HUES64 (cell line): ENCODE measurements around the gene TMPRSS4.

Experiments
- H3K27ac ChIP-seq: 2 replicates; pipeline ENCODE4 v1.7.0; 2013; ENCODE audit warnings: low read depth, low read length, inconsistent platforms
- H3K27me3 ChIP-seq: 2 replicates; pipeline ENCODE4 v1.6.1; 2013; ENCODE audit warnings: mild to moderate bottlenecking, low read length; ENCODE audit not compliant: insufficient read depth
- H3K36me3 ChIP-seq: 2 replicates; pipeline ENCODE4 v1.6.1; 2013; ENCODE audit warnings: mild to moderate bottlenecking, low read length; ENCODE audit not compliant: insufficient read depth
- H3K4me1 ChIP-seq: 2 replicates; pipeline ENCODE4 v1.6.1; 2013; ENCODE audit warnings: mild to moderate bottlenecking, low read length, moderate library complexity; ENCODE audit not compliant: insufficient read depth
- H3K4me3 ChIP-seq: 2 replicates; pipeline ENCODE4 v1.5.1; 2013; ENCODE audit warnings: mild to moderate bottlenecking, low read length, moderate library complexity
- H3K9ac ChIP-seq: 2 replicates; pipeline ENCODE4 v1.6.1; 2013; ENCODE audit warnings: mild to moderate bottlenecking, low read depth, low read length
- H3K9me3 ChIP-seq: 2 replicates; pipeline ENCODE4 v1.6.1; 2013; ENCODE audit warnings: low read depth, low read length; ENCODE audit not compliant: insufficient read depth
- WGBS: fragments of 150-250, 120-280 bp; methylation state at CpG from one replicate; pipeline ENCODE4 v1.1.7; 2013; ENCODE audit warnings: missing lambda C conversion rate; 5-methylcytosine and 5-hydroxymethylcytosine counted together

TMPRSS4 gene

GRCh38 chr11:118067006-118067405 is 9.9 kb upstream of the TMPRSS4 start:
- no peaks in the 10 kb centered on the region for H3K9me3 ChIP-seq
- no peaks in the 10 kb centered on the region for H3K27me3 ChIP-seq
- H3K4me1 ChIP-seq: no peaks in the 10 kb centered on the region
- 92% methylated on average over 8 of the region's 8 CpGs for WGBS
- no peaks in the 10 kb centered on the region for H3K36me3 ChIP-seq
- no peak overlapping the region for H3K9ac ChIP-seq
- H3K4me3 ChIP-seq: no peak overlapping the region
- H3K27ac ChIP-seq: no peak overlapping the region

- H3K36me3 ChIP-seq: no peaks in the 10 kb centered on the region
- no peaks in the 10 kb centered on the region for H3K4me1 ChIP-seq
- no peak overlapping the region for H3K9ac ChIP-seq
- no peak overlapping the region for H3K27ac ChIP-seq
- no peak overlapping the region for H3K4me3 ChIP-seq
- WGBS: 81% methylated on average over 24 of the region's 24 CpGs
- H3K27me3 ChIP-seq: no peaks in the 10 kb centered on the region
- H3K9me3 ChIP-seq: no peaks in the 10 kb centered on the region
These were observed 8.5 kb upstream of the TMPRSS4 start for GRCh38 chr11:118068206-118068944.

GRCh38 chr11:118068945-118069612 is 7.8 kb upstream of the TMPRSS4 start:
- Histone ChIP-seq H3K4me1 (no peaks in the 10 kb centered on the region), H3K27ac (no peak overlapping the region), H3K4me3 (no peak overlapping the region), H3K27me3 (no peaks in the 10 kb centered on the region), H3K9me3 (no peaks in the 10 kb centered on the region), H3K9ac (no peak overlapping the region), H3K36me3 (no peaks in the 10 kb centered on the region)
- 90% methylated on average over 10 of the region's 10 CpGs for WGBS

- Histone ChIP-seq H3K27ac (no peak overlapping the region), H3K9me3 (no peaks in the 10 kb centered on the region), H3K4me1 (no peaks in the 10 kb centered on the region), H3K4me3 (no peak overlapping the region), H3K36me3 (no peaks in the 10 kb centered on the region), H3K27me3 (no peaks in the 10 kb centered on the region), H3K9ac (no peak overlapping the region)
- WGBS: 89% methylated on average over 3 of the region's 3 CpGs
These were observed 5.4 kb upstream of the TMPRSS4 start for GRCh38 chr11:118071416-118072030.

- Histone ChIP-seq H3K4me3 (no peak overlapping the region), H3K27ac (no peak overlapping the region), H3K9me3 (no peaks in the 10 kb centered on the region), H3K4me1 (no peaks in the 10 kb centered on the region), H3K27me3 (no peaks in the 10 kb centered on the region), H3K36me3 (no peaks in the 10 kb centered on the region), H3K9ac (no peak overlapping the region)
- WGBS: 89% methylated on average over 6 of the region's 9 CpGs
These were observed 3.3 kb upstream of the TMPRSS4 start for GRCh38 chr11:118073554-118073953.

GRCh38 chr11:118074091-118074685 is 2.7 kb upstream of the TMPRSS4 start:
- Histone ChIP-seq H3K9me3 (no peaks in the 10 kb centered on the region), H3K9ac (no peak overlapping the region), H3K4me3 (no peak overlapping the region), H3K36me3 (no peaks in the 10 kb centered on the region), H3K27ac (no peak overlapping the region), H3K4me1 (no peaks in the 10 kb centered on the region), H3K27me3 (no peaks in the 10 kb centered on the region)
- 90% methylated on average over 11 of the region's 11 CpGs for WGBS

GRCh38 chr11:118074785-118075184 is 2.1 kb upstream of the TMPRSS4 start:
- 64% methylated on average over 2 of the region's 2 CpGs for WGBS
- Histone ChIP-seq H3K9ac (no peak overlapping the region), H3K4me1 (no peaks in the 10 kb centered on the region), H3K27ac (no peak overlapping the region), H3K36me3 (no peaks in the 10 kb centered on the region), H3K27me3 (no peaks in the 10 kb centered on the region), H3K9me3 (no peaks in the 10 kb centered on the region), H3K4me3 (no peak overlapping the region)

GRCh38 chr11:118078911-118079411 is 2.1 kb downstream of the TMPRSS4 start:
- H3K27me3 ChIP-seq: no peaks in the 10 kb centered on the region
- no peak overlapping the region for H3K4me3 ChIP-seq
- no peaks in the 10 kb centered on the region for H3K9me3 ChIP-seq
- H3K9ac ChIP-seq: no peak overlapping the region
- H3K4me1 ChIP-seq: no peaks in the 10 kb centered on the region
- 86% methylated on average over 5 of the region's 5 CpGs for WGBS
- H3K36me3 ChIP-seq: no peaks in the 10 kb centered on the region
- H3K27ac ChIP-seq: no peak overlapping the region

GRCh38 chr11:118079491-118079890 is 2.6 kb downstream of the TMPRSS4 start:
- no peaks in the 10 kb centered on the region for H3K9me3 ChIP-seq
- H3K4me3 ChIP-seq: no peak overlapping the region
- no peak overlapping the region for H3K27ac ChIP-seq
- no peaks in the 10 kb centered on the region for H3K4me1 ChIP-seq
- 89% methylated on average over 10 of the region's 10 CpGs for WGBS
- no peaks in the 10 kb centered on the region for H3K36me3 ChIP-seq
- H3K27me3 ChIP-seq: no peaks in the 10 kb centered on the region
- no peak overlapping the region for H3K9ac ChIP-seq

- Histone ChIP-seq H3K27me3 (no peaks in the 10 kb centered on the region), H3K9ac (no peak overlapping the region), H3K36me3 (no peaks in the 10 kb centered on the region), H3K4me1 (no peaks in the 10 kb centered on the region), H3K9me3 (no peaks in the 10 kb centered on the region), H3K27ac (no peak overlapping the region), H3K4me3 (no peak overlapping the region)
- 94% methylated on average over 5 of the region's 5 CpGs for WGBS
These were observed 3.4 kb downstream of the TMPRSS4 start for GRCh38 chr11:118080296-118080695.
